ENCODE data around the gene CAMTA1.
"Not testable (repeated sequence)": the region's sequence is repeated elsewhere in the genome, so short reads cannot be mapped to it uniquely, and the experiment has no call there.

Gene CAMTA1

GRCh38 chr1:7150724-7151280 is 365.5 kb downstream of the CAMTA1 start:
- no peak for DNase-seq (ENCODE audit: low spot score)

GRCh38 chr1:7151978-7152377 is 366.7 kb downstream of the CAMTA1 start:
- no peak for DNase-seq (ENCODE audit: low spot score)

- no peak for DNase-seq (ENCODE audit: low spot score)
Measured at GRCh38 chr1:7152655-7153054, 367.4 kb downstream of the CAMTA1 start.

GRCh38 chr1:7153464-7153863 is 368.2 kb downstream of the CAMTA1 start:
- DNase-seq (ENCODE audit: low spot score): no peak

- DNase-seq (ENCODE audit: low spot score): no peak
Measured at GRCh38 chr1:7159116-7159781, 374.0 kb downstream of the CAMTA1 start.

GRCh38 chr1:7168554-7168953 is 383.3 kb downstream of the CAMTA1 start:
- DNase-seq (ENCODE audit: low spot score): not testable (repeated sequence)

GRCh38 chr1:7171168-7171567 is 385.9 kb downstream of the CAMTA1 start:
- DNase-seq (ENCODE audit: low spot score): no peak

GRCh38 chr1:7171574-7171973 is 386.3 kb downstream of the CAMTA1 start:
- DNase-seq (ENCODE audit: low spot score): no peak

- no peak for DNase-seq (ENCODE audit: low spot score)
Measured at GRCh38 chr1:7172804-7173203, 387.6 kb downstream of the CAMTA1 start.

- DNase-seq (ENCODE audit: low spot score): no peak
Measured at GRCh38 chr1:7174561-7174960, 389.3 kb downstream of the CAMTA1 start.

- no peak for DNase-seq (ENCODE audit: low spot score)
Measured at GRCh38 chr1:7174980-7175906, 390.0 kb downstream of the CAMTA1 start.

- DNase-seq (ENCODE audit: low spot score): no peak
Measured at GRCh38 chr1:7177021-7177420, 391.8 kb downstream of the CAMTA1 start.

GRCh38 chr1:7177438-7178146 is 392.3 kb downstream of the CAMTA1 start:
- no peak for DNase-seq (ENCODE audit: low spot score)

- no peak for DNase-seq (ENCODE audit: low spot score)
Measured at GRCh38 chr1:7178336-7178735, 393.1 kb downstream of the CAMTA1 start.

GRCh38 chr1:7178741-7179140 is 393.5 kb downstream of the CAMTA1 start:
- no peak for DNase-seq (ENCODE audit: low spot score)

GRCh38 chr1:7185721-7186120 is 400.5 kb downstream of the CAMTA1 start:
- DNase-seq (ENCODE audit: low spot score): no peak

GRCh38 chr1:7186382-7187111 is 401.3 kb downstream of the CAMTA1 start:
- no peak for DNase-seq (ENCODE audit: low spot score)

- no peak for DNase-seq (ENCODE audit: low spot score)
Measured at GRCh38 chr1:7187112-7187493, 401.8 kb downstream of the CAMTA1 start.

- no peak for DNase-seq (ENCODE audit: low spot score)
Measured at GRCh38 chr1:7190261-7190660, 405.0 kb downstream of the CAMTA1 start.

GRCh38 chr1:7192453-7192852 is 407.2 kb downstream of the CAMTA1 start:
- no peak for DNase-seq (ENCODE audit: low spot score)

- DNase-seq (ENCODE audit: low spot score): no peak
Measured at GRCh38 chr1:7196036-7196911, 411.0 kb downstream of the CAMTA1 start.

Data from HuH-7.5 (cell line).